Lower leg skin (tissue), 4 donors: ENCODE results near the gene TUBB2B. TPM values are rescaled to one million over a fixed set of nuclear protein-coding genes. Genes with fewer than 3 reads are reported as not detected.

Source experiments
- DNase-seq, 2 donors: peaks; one replicate each; pipeline ENCODE4 v3.0.0-alpha.2; 2019; ENCODE audit warnings: low spot score in 2 of 2
- H3K4me3 ChIP-seq: fragments of 200-600 bp; sonication (generic); 2 replicates; pipeline ENCODE4 v1.5.1; 2017; ENCODE audit warnings: mild to moderate bottlenecking, low read depth; ENCODE audit not compliant: poor library complexity, severe bottlenecking
- CTCF ChIP-seq, 3 donors: fragments of 450-650 bp; IDR thresholded peaks; one replicate each; pipeline ENCODE4 v1.5.1; 2016; ENCODE audit warnings: antibody characterized with exemption in 3 of 3, mild to moderate bottlenecking in 3 of 3, moderate library complexity in 2 of 3
- POLR2A ChIP-seq, 2 donors: fragments of 450-650 bp; IDR thresholded peaks; one replicate each; pipeline ENCODE4 v1.6.1; 2016 to 2017; ENCODE audit warnings: antibody characterized with exemption in 2 of 2, mild to moderate bottlenecking in 1 of 2, moderate library complexity in 1 of 2
- WGBS, 2 donors: methylation state at CpG; one replicate each; pipeline ENCODE4 v1.1.5; 2018; 5-methylcytosine and 5-hydroxymethylcytosine counted together
- intact Hi-C: fragments of 100-400 bp; cut with DNase I; formaldehyde crosslinking; loops from one replicate; pipeline ENCODE4 v1.15.0; 2023; ENCODE audit warnings: low total_unique reads
- total RNA-seq, 4 donors: library from RNA; depleted of rRNA; stranded (reverse); fragments of >200 nt; gene quantifications; one replicate each; pipeline ENCODE4 v1.1.0, GENCODE V29; 2016

Gene TUBB2B
- 10 to 100 TPM in 2 of 4 donors, 1 to 10 TPM in 2; 1.0 to 14.6 (median 7.5) TPM for total RNA-seq

GRCh38 chr6:3227363-3228045 lies at the start of gene TUBB2B:
TSS of gene TUBB2B (minus strand) at chr6:3227653. CDS start at chr6:3227543, 110 bp downstream.
- TF ChIP-seq POLR2A (IDR thresholded peaks at IDR 0.05) (no peak), CTCF (IDR thresholded peaks at IDR 0.05) (no peak)
- WGBS, 2 donors: 0 to 2% methylated on average over 29 to 34 of the region's 66 CpGs
- peak within 1 kb of the TSS; percentile 10 for H3K4me3 ChIP-seq
- peak in 1 of 2 donors; percentile 83 for DNase-seq
- intact Hi-C loops: no loop called here

DNA sequence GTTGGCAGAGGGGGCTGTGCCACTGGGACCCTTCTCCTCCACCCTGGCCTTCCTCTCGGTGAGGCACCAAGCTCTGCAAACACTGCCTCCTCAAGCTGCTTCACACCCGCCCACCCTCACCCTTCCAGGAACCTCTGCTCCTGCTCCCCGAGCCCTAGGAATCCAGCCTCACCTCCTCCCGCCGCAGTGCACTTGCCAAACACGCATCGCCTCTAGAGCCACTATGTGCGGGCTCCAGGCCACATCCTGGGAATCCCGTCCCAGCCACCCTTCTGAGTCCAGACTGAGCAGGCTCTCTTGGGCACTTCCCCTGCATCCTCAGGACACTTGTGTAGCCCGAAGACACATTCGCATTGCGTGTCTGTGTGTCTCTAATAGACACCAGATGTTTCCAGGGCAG lies 49.8 kb upstream of the TUBB2B start:
- TF ChIP-seq POLR2A (IDR thresholded peaks at IDR 0.05) (no peak), CTCF (IDR thresholded peaks at IDR 0.05) (no peak)
- no peak overlapping the region for H3K4me3 ChIP-seq
- intact Hi-C loops: loop anchor here (5.0 kb wide), 1 partner anchor 460 kb away; no protein-coding TSS in a partner anchor
- no peak for DNase-seq
- WGBS, 2 donors: 65 to 66% methylated on average over 12 of the region's 12 CpGs

DNA sequence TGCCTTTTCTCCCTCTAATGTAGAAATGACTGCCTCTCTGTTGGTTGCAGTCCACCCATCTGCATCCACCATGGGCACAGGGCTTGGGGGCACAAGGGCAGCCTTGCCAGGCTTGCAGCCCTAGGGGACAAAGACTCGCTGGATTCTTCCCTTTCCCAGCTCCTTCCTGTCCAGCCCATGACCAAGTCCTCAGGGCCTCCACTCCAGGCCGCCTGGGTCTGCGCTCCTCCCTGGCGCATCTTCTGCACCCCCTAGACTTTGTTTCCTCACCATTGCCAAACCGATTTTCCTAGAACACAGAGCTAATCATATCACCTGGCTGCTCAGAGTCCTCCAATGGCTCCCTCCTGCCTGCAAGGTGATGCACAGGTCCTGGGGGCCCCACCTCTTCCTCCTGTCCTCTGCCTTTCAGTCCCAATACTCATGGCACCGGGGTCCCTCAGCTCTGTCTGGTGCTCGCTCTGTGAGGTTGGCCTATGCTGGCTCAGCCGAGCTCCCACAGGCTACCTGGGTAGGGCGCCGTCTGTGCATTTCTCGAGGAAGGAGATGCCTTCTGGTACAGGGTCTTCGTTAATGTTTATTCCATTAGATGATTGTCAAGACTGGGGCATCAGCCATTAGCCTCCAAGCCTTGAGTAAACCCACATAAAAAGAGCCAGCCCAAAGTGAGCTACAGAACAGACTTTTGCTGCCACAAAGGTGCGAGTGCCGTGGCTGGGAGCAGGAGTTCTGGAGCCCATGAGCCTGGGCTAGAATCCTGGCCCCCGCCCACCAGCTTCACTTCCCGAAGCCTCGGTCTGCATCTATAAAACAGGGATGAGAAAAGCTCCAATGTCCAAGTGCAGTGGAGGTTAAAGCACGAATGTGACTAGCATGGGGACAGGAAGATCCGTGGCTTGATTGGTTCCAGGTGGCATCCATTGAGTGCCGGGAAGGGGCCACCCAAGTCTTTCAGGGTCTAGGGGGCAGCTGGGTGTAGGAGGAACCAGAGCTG lies 49.0 kb upstream of the TUBB2B start:
- TF ChIP-seq CTCF (IDR thresholded peaks at IDR 0.05) (no peak), POLR2A (IDR thresholded peaks at IDR 0.05) (no peak)
- WGBS, 2 donors: 81 to 82% methylated on average over 20 of the region's 20 CpGs
- no peak for DNase-seq
- no peak overlapping the region for H3K4me3 ChIP-seq
- intact Hi-C loops: loop anchor here (5.0 kb wide), 1 partner anchor 461 kb away; no protein-coding TSS in a partner anchor

DNA sequence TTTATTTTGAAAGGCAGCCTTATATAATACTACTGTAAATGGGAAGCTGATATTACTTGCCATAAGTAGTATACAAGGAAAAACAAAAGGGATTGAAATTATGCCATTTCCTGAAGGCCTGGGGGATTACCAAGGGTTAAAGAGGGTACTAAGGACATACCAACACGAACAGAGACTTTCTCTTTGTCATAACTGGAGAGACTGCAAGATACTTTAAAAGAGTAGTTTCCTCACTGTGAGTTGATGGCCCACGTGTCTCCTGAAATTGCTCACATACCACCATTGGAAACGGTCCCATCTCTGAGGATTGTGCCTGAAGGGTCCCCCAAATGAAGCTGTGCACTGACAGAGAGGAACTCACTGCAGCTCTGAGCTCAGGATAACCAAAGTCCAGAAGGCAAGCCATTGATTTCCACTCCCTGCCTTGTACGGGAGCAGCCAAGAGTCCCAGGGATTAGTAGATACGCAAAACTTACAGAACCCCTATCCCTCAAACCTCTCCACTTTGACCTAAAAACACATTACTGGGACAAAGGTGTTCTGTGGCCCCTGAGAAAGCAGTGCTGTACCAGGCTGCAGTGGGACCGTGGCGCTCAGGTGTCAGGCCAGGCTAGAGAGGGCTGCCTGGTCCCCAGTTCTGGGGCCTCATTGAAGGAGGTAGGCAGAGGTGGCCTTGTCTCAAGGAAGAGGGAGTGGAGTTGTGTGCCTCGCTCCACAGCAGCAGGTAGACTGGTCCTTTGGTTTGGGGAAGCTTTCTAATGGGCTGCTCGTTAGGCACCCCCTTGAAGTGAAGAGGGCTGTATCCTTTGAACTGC lies 46.5 kb upstream of the TUBB2B start:
- WGBS, 2 donors: 75 to 82% methylated on average over 9 of the region's 9 CpGs
- TF ChIP-seq CTCF (IDR thresholded peaks at IDR 0.05) (no peak), POLR2A (IDR thresholded peaks at IDR 0.05) (no peak)
- intact Hi-C loops: no loop called here
- H3K4me3 ChIP-seq: no peak overlapping the region
- DNase-seq: no peak

DNA sequence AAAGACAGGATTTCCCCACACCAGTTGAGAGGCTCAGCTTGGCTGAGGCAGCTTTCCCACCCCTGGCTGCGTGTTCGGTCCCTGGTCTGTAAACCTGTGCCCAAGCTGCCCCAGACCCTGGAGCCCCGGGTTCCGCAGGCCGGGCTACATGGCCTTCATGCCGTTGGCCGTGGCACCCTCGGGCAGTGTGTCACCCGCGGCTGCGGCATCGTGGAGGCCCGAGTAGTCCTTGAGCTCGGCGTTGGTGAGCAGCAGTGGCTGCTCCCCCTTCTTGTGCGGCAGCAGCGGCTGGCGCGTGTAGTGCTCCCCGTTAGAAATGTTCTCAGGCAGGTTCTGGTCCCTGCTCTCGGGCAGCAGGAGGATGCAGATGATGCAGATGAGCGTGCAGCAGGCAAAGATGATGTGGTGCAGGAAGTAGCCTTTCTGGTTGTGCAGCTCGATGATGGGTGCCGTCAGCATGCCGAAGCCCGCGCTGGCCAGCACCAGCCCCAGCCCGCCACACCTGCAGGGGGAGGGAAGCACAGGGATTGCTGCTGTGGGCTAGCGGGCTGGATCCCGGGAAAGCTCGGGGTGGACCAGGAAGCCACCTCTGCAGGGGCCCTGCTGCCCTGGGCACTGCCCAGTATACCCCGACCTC lies 45.6 kb upstream of the TUBB2B start:
- intact Hi-C loops: no loop called here
- TF ChIP-seq POLR2A (IDR thresholded peaks at IDR 0.05): no peak
- TF ChIP-seq CTCF (IDR thresholded peaks at IDR 0.05): no peak
- DNase-seq: no peak
- H3K4me3 ChIP-seq: no peak overlapping the region
- 87 to 93% methylated on average over 20 to 32 of the region's 32 CpGs for WGBS, 2 donors
